HG03135 (cell line): ENCODE measurements around the gene PRRT4.
A peak's percentile ranks its signal among the peaks of the same experiment; 100 is the strongest.

Experiments
- ATAC-seq: cut with Tn5 transposase; IDR thresholded peaks from one replicate; pipeline ENCODE4 v1.9.1; 2021; ENCODE audit warnings: mild to moderate bottlenecking, moderate library complexity; ENCODE audit not compliant: unreplicated experiment

PRRT4 gene

DNA sequence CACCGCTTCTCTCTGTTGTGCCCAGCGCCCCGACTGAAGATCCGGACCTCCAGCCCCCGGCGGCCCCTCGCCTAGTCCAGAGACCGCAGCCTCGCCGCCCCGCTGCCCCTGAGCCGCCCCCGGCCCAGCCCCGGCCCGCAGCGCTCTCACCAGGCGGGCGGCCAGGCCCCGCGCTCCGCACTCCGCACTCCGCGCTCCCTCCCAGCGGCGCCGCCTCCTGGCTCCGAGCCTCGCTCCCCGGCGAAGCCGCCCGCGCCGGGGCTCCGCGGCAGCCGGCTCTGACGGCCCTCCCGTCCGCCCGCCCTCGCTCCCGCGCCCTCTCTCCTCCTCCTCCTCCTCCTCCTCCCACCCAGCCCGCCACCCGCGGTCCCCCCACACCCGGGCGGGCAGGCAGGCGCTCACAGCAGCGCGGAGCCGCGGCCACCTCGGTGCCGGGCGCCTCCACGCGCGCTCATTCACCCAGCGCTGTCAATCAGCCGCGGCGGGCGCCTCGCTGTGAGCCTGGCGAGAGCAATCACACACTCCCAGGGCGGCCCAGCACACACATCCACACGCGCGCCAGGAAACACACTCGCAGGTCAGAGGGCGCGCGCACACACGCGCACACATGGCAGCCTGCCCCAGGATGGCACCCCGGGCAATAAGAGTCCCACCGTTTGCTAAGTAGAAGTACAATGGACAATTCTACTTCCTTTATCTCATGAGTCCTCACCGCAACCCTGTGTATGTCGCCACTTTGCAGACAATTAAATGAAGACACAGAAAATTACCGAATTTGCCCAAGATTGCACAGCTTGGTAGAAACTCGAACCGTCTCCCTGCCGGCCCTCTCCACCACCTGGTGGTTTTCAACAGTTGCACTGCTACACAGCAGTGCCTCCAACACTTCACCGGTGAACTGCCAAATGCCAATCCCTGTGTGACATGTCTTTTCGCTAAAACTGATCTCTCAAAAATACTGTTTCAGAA is at the start of gene PRRT4:
TSS of gene PRRT4 (minus strand) at position 280 of the 969 bp plus-strand sequence.
- no peak for ATAC-seq

- ATAC-seq, result no peak
Observed at GRCh38 chr7:128410451-128410753, 48.9 kb upstream of the PRRT4 start.

GRCh38 chr7:128409596-128410450 is 48.3 kb upstream of the PRRT4 start, which contains the start of gene IMPDH1:
Gene IMPDH1, minus strand, starts transcription at chr7:128409982. Its CDS starts 81 bp downstream, at chr7:128409901.
- ATAC-seq, result peak; percentile 72

DNA sequence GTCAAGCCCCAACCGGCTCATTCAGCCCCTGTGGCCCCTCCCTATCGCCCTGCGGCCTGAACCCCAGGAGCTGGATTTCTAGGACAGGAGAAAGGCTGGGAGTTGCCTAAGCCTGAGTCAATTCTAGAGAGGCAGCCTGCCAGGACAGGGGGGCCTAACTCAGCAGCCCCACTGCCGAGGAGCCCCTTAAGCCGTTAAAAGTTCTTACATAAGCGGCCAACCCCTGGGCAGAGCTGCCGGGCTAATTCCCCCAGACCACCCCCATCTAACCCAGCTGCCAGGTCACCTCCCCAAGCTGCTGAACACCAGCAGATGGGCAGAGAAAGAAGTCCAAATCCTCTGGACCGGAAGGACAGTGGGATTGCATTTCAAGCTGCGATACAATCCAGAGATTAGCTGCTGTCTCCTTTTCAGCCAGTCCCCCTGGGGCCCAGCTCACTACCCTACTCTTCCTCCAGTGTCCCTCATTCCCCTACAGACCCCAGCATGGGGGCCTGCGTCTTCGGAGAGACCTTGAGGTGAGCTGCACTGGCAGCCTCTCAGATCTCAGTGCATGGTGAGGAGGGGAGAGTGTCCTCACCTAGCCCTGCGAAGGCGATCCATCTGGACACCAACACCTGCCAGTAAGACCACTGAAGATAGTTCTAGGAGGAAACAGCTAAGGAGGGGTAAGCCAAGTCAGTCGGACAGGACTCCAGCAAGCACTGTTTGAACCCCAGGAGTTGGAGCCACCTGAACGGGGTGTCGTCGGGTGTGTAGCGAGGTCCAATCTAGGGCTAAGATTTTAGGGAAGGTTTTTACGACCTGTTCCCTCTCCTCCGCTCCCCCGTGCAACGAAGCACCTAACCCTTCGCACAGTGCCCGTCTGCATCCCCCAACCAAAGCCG is 47.5 kb upstream of the PRRT4 start:
- ATAC-seq, result no peak

DNA sequence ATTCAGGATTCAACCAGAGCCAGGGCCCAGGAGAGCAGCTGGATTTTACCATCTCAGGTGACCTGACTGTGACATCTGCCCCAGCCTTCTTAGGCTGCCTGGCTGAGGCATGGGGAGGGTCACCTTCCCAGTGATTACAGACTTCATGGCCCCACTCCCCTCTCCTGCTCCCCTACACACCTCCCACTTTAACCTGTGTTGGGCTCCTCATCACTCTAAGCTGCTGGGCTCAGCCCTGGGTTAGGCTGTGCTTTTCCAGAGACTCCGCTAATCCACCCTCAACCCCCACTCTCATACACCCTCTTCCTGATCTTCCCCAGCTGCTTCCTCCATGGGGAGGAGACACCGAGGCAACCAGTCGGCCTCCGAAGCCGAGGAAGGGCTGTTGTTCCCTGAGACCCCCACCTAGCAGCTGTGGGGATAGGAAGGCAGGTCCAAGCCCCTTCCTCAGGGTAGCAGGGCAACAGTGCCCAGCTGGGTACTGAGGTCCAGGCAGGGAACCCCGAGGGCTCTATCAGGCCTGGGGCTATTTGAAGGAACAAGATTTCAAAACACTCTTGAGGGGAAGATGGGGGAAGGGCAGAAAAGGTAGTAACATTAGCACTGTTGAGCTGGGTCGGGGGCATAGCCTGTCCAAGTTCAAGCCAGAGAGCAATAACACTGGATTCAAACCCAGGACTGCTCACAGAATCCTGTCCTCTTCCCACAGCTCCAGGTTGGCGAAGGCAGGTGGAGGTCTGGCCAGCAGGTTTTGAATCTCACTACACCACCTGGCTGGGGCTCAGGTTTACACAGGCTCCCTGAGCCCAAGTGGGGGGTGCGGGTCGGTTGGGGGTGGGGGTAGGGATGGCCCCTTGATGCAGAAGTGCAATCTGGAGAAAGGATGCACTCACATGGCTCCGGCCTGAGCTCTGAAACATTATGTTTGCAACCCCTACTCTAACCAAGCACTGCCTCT is 46.5 kb upstream of the PRRT4 start:
- no peak for ATAC-seq

- ATAC-seq, result no peak
Observed at GRCh38 chr7:128407233-128407589, 45.7 kb upstream of the PRRT4 start.

DNA sequence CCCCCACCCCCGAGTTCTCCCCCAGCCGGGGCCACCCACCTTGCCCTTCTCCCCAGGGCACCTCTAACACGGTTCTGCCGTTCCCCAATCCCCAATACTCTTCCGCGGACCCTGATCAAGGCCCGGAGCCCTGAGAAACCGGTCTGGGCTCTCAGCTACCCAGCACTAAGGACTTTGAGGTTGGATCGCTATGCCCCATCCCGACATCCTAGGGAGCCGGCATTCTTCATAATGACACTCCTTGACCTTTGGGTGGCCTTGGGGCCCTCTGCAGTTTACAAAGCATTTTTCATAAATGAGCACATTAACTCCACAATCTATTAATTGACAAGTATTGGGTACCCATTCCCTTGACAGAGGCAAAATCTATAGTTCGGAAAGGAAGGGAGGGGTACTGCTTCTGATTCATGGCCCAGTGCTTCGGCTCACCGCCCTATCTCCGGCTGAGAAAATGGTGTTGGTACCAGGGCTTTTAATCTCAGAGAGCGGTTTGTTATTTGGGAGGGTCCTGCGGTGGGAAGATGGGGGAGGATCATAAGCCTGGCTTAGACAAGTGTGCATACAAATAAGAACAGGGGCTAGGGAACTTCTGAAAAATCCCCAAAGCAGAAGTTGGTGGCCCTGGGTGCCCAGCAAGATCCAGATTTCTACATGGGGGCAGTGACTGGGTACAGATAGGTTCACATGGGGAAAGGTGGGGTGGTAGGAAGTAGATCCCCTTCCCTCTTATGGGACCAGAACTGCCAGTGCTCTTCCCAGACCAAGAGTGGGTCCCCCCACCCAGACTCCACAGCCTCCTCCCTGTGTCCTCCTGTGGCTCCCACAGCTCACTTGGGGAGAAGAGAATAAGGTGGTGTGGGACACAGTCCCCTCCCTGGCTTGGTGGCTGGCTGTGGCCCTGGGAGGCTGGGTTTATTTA is 45.1 kb upstream of the PRRT4 start:
- no peak for ATAC-seq

- ATAC-seq, result no peak
Observed at GRCh38 chr7:128405471-128406313, 44.2 kb upstream of the PRRT4 start.

- ATAC-seq, result no peak
Observed at GRCh38 chr7:128404886-128405470, 43.5 kb upstream of the PRRT4 start.

GRCh38 chr7:128404143-128404681 is 42.7 kb upstream of the PRRT4 start:
- ATAC-seq, result no peak

- ATAC-seq, result no peak
Observed at GRCh38 chr7:128403676-128404075, 42.2 kb upstream of the PRRT4 start.

- no peak for ATAC-seq
Observed at GRCh38 chr7:128402356-128402755, 40.9 kb upstream of the PRRT4 start.

DNA sequence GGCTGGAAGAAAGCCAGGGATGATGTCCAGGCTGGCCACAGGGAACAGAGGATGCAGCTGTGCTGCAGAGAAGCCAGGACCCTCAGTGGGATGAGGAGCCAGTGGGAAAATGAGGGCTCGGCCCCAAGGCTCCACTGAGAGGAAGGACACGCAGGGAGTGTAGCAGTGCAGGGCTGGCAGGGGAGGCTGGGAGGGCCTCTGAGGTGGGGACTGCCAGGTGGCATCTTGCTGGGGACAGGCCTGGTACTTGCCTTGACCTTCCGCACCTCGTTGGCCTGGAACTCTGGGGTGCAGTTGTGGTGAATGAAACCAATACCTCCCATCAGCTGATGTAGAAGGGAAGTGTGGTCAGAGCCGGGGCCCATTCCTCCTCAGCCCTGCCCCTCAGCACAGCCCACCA is 39.1 kb upstream of the PRRT4 start:
- ATAC-seq, result no peak

- ATAC-seq, result no peak
Observed at GRCh38 chr7:128399991-128400390, 38.5 kb upstream of the PRRT4 start.

DNA sequence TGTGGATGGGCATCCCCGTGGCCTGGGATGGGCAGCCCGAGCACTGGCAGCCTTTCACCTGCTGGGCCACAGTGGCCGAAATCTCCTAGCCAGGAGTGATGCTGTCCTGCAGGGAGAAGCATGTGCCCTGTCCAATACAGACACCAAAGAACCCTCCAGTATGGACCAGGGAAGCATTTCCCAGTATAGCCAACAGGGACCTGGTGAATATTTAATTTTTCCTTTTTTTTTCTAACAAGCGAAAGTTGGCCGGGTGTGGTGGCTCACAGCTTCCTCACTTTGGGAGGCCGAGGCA is 37.3 kb upstream of the PRRT4 start:
- ATAC-seq, result no peak

DNA sequence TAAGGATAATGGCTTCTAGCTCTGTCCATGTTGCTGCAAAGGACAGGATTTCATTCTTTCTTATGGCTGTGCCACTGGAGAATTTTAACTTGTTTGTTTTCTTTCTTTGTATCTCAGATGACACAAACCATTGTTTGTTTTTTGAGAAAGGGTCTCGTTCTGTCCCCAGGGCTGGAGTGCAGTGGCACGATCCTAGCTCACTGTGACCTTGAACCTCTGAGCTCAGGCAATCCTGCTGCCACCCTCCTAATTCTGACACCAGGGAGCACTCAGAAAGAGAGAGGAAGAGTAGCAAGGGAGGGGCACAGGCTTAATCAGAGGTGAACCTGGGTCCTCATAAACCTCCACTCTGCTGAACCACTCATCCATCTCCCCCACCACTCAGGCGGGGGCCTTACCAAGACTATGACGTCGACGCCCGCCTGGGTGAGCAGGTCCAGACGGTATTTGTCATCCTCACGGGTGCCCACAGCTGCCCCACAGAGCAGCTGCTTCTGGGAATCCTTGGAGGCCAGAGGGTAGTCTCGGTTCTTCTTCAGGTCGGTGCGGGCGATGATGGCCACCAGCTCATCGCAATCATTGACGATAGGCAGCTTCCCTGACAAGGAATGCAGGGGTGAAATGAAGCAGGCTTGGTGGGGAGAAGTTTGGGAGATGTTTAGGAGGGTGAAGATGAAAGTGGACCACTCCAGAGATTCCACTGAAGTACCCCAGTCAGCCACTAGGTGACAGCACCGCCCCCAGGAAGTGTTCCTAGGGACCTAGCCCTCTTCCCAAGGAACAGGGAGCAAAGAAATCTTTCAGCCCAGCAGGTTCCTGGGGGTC is 36.7 kb upstream of the PRRT4 start:
- no peak for ATAC-seq
